ENCODE measurements around the gene SCD. TPM values are rescaled to one million over a fixed set of nuclear protein-coding genes. Genes with fewer than 3 reads are reported as not detected.

The SCD gene
- total and polyA plus RNA-seq, 2 of the 13 experiments (the other 11 are each of a cell fraction or from before 2014, with no cell fraction given) = 492 to 512 TPM

GRCh38 chr10:100342627-100342972, 4.4 kb upstream of the SCD start (continued):
- TF ChIP-seq ARID4A (CRISPR knock-in tag; IDR thresholded peaks at IDR 0.05; ENCODE audit: borderline replicate concordance) (no peak), AHR (CRISPR knock-in tag; IDR thresholded peaks at IDR 0.05) (0 out of 2 replicates have a peak, but pooled peaks have one; percentile 6), ZNF431 (CRISPR knock-in tag; IDR thresholded peaks at IDR 0.05; ENCODE audit: borderline replicate concordance, low read depth) (peak; percentile 2; the same call in 1 of the 2 replicates), ZNF576 (CRISPR knock-in tag; IDR thresholded peaks at IDR 0.05) (no peak), PCBP1 (IDR thresholded peaks at IDR 0.05; ENCODE audit: borderline replicate concordance, low read depth, low read length) (no peak), ZFP91 (CRISPR knock-in tag; IDR thresholded peaks at IDR 0.05; ENCODE audit: borderline replicate concordance) (0 out of 2 replicates have a peak, but pooled peaks have one; percentile 3), PHF21A (CRISPR knock-in tag; IDR thresholded peaks at IDR 0.05) (0 out of 2 replicates have a peak, but pooled peaks have one; percentile 6), ZNF747 (CRISPR knock-in tag; IDR thresholded peaks at IDR 0.05; ENCODE audit: borderline replicate concordance) (0 out of 2 replicates have a peak, but pooled peaks have one; percentile 14), POGZ (CRISPR knock-in tag; IDR thresholded peaks at IDR 0.05) (peak; percentile 9; the same call in 1 of the 2 replicates), GTF3A (CRISPR knock-in tag; conservative IDR thresholded peaks at IDR 0.05) (no peak), NFATC3 (CRISPR knock-in tag; IDR thresholded peaks at IDR 0.05) (no peak), BCL3 (CRISPR knock-in tag; IDR thresholded peaks at IDR 0.05) (0 out of 2 replicates have a peak, but pooled peaks have one; percentile 25), PBX3 (CRISPR knock-in tag; IDR thresholded peaks at IDR 0.05; ENCODE audit: borderline replicate concordance) (no peak), HNF1B (CRISPR knock-in tag; IDR thresholded peaks at IDR 0.05) (no peak), NFE2L2 (IDR thresholded peaks at IDR 0.05; ENCODE audit: low read length) (no peak), ZNF775 (CRISPR knock-in tag; IDR thresholded peaks at IDR 0.05; ENCODE audit: borderline replicate concordance) (no peak)
- TF ChIP-seq, protein P1, sequence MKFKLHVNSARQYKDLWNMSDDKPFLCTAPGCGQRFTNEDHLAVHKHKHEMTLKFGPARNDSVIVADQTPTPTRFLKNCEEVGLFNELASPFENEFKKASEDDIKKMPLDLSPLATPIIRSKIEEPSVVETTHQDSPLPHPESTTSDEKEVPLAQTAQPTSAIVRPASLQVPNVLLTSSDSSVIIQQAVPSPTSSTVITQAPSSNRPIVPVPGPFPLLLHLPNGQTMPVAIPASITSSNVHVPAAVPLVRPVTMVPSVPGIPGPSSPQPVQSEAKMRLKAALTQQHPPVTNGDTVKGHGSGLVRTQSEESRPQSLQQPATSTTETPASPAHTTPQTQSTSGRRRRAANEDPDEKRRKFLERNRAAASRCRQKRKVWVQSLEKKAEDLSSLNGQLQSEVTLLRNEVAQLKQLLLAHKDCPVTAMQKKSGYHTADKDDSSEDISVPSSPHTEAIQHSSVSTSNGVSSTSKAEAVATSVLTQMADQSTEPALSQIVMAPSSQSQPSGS (CRISPR knock-in tag; IDR thresholded peaks at IDR 0.05) = no peak
